ENCODE results near the gene IGSF6. TPM values are rescaled to one million over a fixed set of nuclear protein-coding genes. Genes with fewer than 3 reads are reported as not detected.
"Not testable (repeated sequence)": the region's sequence is repeated elsewhere in the genome, so short reads cannot be mapped to it uniquely, and the experiment has no call there.

IGSF6 gene
- total and polyA plus RNA-seq, 8 donors, result 0.23 to 14.6 (median 0.85) TPM

- no peaks in the 10 kb centered on the region for H3K9me3 ChIP-seq
- intact Hi-C loops (cut with DNase I), result no loop called here
- no peak overlapping the region for H3K4me3 ChIP-seq
- no peak for TF ChIP-seq CTCF (IDR thresholded peaks at IDR 0.05)
- FAIRE-seq (no peak), ATAC-seq (peak; percentile 29 to 81 (median 68)), DNase-seq (peak in 4 of 6 donors; percentile 50 to 71 (median 57))
- no peaks in the 10 kb centered on the region for H3K27me3 ChIP-seq
- H3K36me3 ChIP-seq, result no peaks in the 10 kb centered on the region
- 52 to 58% methylated on average over 5 of the region's 5 CpGs for WGBS, 2 donors
- peaks cover 0 to 12% (median 0%) of the 10 kb centered on the region in 3 donors for H3K4me1 ChIP-seq
- H3K27ac ChIP-seq, result no peak overlapping the region
These were observed 1.2 kb upstream of the IGSF6 start for GRCh38 chr16:21653571-21653970.

GRCh38 chr16:21651515-21651914 is 893 bp downstream of the IGSF6 start:
- WGBS, 2 donors, result 93 to 95% methylated on average over 3 of the region's 3 CpGs
- no peak for TF ChIP-seq CTCF (IDR thresholded peaks at IDR 0.05)
- ATAC-seq (no peak), DNase-seq (no peak), FAIRE-seq (no peak)
- H3K27me3 ChIP-seq, result no peaks in the 10 kb centered on the region
- intact Hi-C loops (cut with DNase I), result no loop called here
- H3K9me3 ChIP-seq, result no peaks in the 10 kb centered on the region
- H3K4me3 ChIP-seq, result peak overlapping the region in 1 of 4 donors; percentile 24
- H3K36me3 ChIP-seq, result no peaks in the 10 kb centered on the region
- H3K4me1 ChIP-seq, result peaks cover 0 to 6% (median 0%) of the 10 kb centered on the region in 3 donors
- H3K27ac ChIP-seq, result no peak overlapping the region

GRCh38 chr16:21650521-21650920 is 1.9 kb downstream of the IGSF6 start:
- Histone ChIP-seq H3K27ac (no peak overlapping the region), H3K27me3 (no peaks in the 10 kb centered on the region), H3K4me1 (peaks cover 0 to 6% (median 0%) of the 10 kb centered on the region in 3 donors), H3K9me3 (no peaks in the 10 kb centered on the region), H3K4me3 (no peak overlapping the region), H3K36me3 (no peaks in the 10 kb centered on the region)
- ATAC-seq, result peak in 2 of 4 donors; percentile 44 to 52
- 88 to 100% methylated on average over 1 of the region's 1 CpG for WGBS, 2 donors
- intact Hi-C loops (cut with DNase I), result no loop called here
- no peak for DNase-seq
- no peak for TF ChIP-seq CTCF (IDR thresholded peaks at IDR 0.05)
- FAIRE-seq, result no peak

GRCh38 chr16:21649826-21650406 is 2.5 kb downstream of the IGSF6 start:
- 95 to 96% methylated on average over 12 of the region's 12 CpGs for whole genome bisulfite sequencing, 2 donors
- ATAC-seq, FAIRE-seq, H3K27me3 ChIP-seq, H3K9me3 ChIP-seq, DNase-seq, H3K36me3 ChIP-seq, H3K4me3 ChIP-seq, H3K27ac ChIP-seq, H3K4me1 ChIP-seq: not testable (repeated sequence)
- intact Hi-C loops (cut with DNase I), result loop anchor here in 1 of 3 donors (10.0 kb wide), 1 partner anchor 65 kb away; no protein-coding TSS in a partner anchor

GRCh38 chr16:21647562-21648164 is 4.7 kb downstream of the IGSF6 start:
- TF ChIP-seq CTCF (IDR thresholded peaks at IDR 0.05), result no peak
- H3K9me3 ChIP-seq, result no peaks in the 10 kb centered on the region
- intact Hi-C loops (cut with DNase I), result loop anchor here in 1 of 3 donors (10.0 kb wide), 1 partner anchor 63 kb away; no protein-coding TSS in a partner anchor
- ATAC-seq (no peak), FAIRE-seq (no peak), DNase-seq (no peak)
- no peaks in the 10 kb centered on the region for H3K36me3 ChIP-seq
- no peak overlapping the region for H3K4me3 ChIP-seq
- no peaks in the 10 kb centered on the region for H3K27me3 ChIP-seq
- 81 to 91% methylated on average over 9 of the region's 9 CpGs for WGBS, 2 donors
- no peak overlapping the region for H3K27ac ChIP-seq
- H3K4me1 ChIP-seq, result no peaks in the 10 kb centered on the region
